Panc1 (cell line): ENCODE measurements around the gene LGSN. TPM values are rescaled to one million over a fixed set of nuclear protein-coding genes. Genes with fewer than 3 reads are reported as not detected.
"Not testable (repeated sequence)": the region's sequence is repeated elsewhere in the genome, so short reads cannot be mapped to it uniquely, and the experiment has no call there.

Experiments
- ATAC-seq: fragments of 200-7000 bp; cut with Tn5 transposase; 2 replicates; pipeline ENCODE4 v1.9.1; 2020; ENCODE audit warnings: mild to moderate bottlenecking, moderate library complexity
- BruUV-seq: library from RNA; stranded (reverse); fragments of 400-500 nt; replicated peaks from 2 replicates; lab custom pipeline; 2021; lab: Mats Ljungman, UMichigan
- CTCF ChIA-PET: fragments of 300-600 bp; sonication (Branson Sonifier 250); formaldehyde crosslinking; loops from one replicate; lab custom pipeline; 2022; ENCODE audit warnings: antibody characterized with exemption; lab: Charles Lee
- POLR2A ChIA-PET: fragments of 300-600 bp; sonication (Branson Sonifier 250); formaldehyde crosslinking; loops from one replicate; lab custom pipeline; 2022; ENCODE audit warnings: antibody characterized with exemption; lab: Charles Lee
- DNase-seq: peaks from one replicate; pipeline ENCODE4 v3.0.0-alpha.2; 2010; ENCODE audit warnings: low read depth, low spot score
- H3K27ac ChIP-seq: 2 replicates; pipeline ENCODE4 v1.5.1; 2011; ENCODE audit warnings: mild to moderate bottlenecking, low read length, inconsistent platforms
- H3K27me3 ChIP-seq: fragments of 200-500 bp; sonication (Bioruptor generic); 2 replicates; pipeline ENCODE4 v1.6.0; 2014; ENCODE audit warnings: low read length, inconsistent platforms; ENCODE audit not compliant: control insufficient read depth, insufficient read depth
- H3K36me3 ChIP-seq: fragments of 200-500 bp; sonication (Bioruptor generic); 2 replicates; pipeline ENCODE4 v1.5.1; 2014; ENCODE audit warnings: inconsistent platforms, mild to moderate bottlenecking, low read length, moderate library complexity; ENCODE audit not compliant: control insufficient read depth, insufficient read depth
- H3K4me1 ChIP-seq: 2 replicates; pipeline ENCODE4 v1.5.1; 2011; ENCODE audit warnings: inconsistent platforms, mild to moderate bottlenecking, low read length, moderate library complexity; ENCODE audit not compliant: control insufficient read depth, insufficient read depth
- H3K4me3 ChIP-seq, 2 experiments: 2 replicates each; pipeline ENCODE4 v1.5.1; 2011 to 2012; ENCODE audit warnings: low read depth in 2 of 2, low read length in 2 of 2, mild to moderate bottlenecking in 2 of 2, inconsistent platforms in 1 of 2, moderate library complexity in 1 of 2
- H3K9me3 ChIP-seq: fragments of 200-500 bp; sonication (Bioruptor generic); 2 replicates; pipeline ENCODE4 v1.5.1; 2014; ENCODE audit warnings: low read depth, mild to moderate bottlenecking, inconsistent platforms, low read length, moderate library complexity; ENCODE audit not compliant: control insufficient read depth, insufficient read depth
- POLR2AphosphoS5 ChIP-seq: IDR thresholded peaks from 2 replicates; pipeline ENCODE4 v1.6.1; 2012; ENCODE audit warnings: mild to moderate bottlenecking, low read depth, low read length, moderate library complexity
- SIN3A ChIP-seq: IDR thresholded peaks from 2 replicates; pipeline ENCODE4 v1.6.1; 2012; ENCODE audit warnings: low read depth, mild to moderate bottlenecking, low read length, moderate library complexity, borderline replicate concordance; ENCODE audit not compliant: insufficient read depth
- TCF7L2 ChIP-seq: IDR thresholded peaks from 2 replicates; pipeline ENCODE4 v1.6.1; 2011; ENCODE audit warnings: mild to moderate bottlenecking, low read depth, low read length, inconsistent platforms
- in situ Hi-C: cut with HindIII; loops from 2 replicates; pipeline ENCODE4 v1.10.0; 2016; ENCODE audit warnings: low sequenced_read_pairs, low pct_unique_long_range_greater_than_20kb
- intact Hi-C: fragments of 100-400 bp; cut with micrococcal nuclease; formaldehyde crosslinking; loops from one replicate; pipeline ENCODE4 v1.10.0; 2022; ENCODE audit not compliant: unreplicated experiment
- total RNA-seq: library from RNA; stranded (reverse); gene quantifications from one replicate; pipeline ENCODE4 v1.2.1, GENCODE V29; 2021; ENCODE audit not compliant: unreplicated experiment
- TF ChIP-seq, protein P1 (sequence below): fragments of 450-650 bp; IDR thresholded peaks from 2 replicates; pipeline ENCODE4 v1.5.1; 2017; ENCODE audit warnings: mild to moderate bottlenecking
- TF ChIP-seq, protein P2 (sequence below), 2 experiments: IDR thresholded peaks; 2 replicates each; pipeline ENCODE4 v1.6.1; 2011 to 2012; ENCODE audit warnings: low read depth in 2 of 2, control low read depth in 1 of 2, low read length in 1 of 2, mild to moderate bottlenecking in 1 of 2, moderate library complexity in 1 of 2; ENCODE audit not compliant: insufficient read depth in 1 of 2

LGSN gene
- total RNA-seq, 1 experiment from 2014 or later, result not detected

DNA sequence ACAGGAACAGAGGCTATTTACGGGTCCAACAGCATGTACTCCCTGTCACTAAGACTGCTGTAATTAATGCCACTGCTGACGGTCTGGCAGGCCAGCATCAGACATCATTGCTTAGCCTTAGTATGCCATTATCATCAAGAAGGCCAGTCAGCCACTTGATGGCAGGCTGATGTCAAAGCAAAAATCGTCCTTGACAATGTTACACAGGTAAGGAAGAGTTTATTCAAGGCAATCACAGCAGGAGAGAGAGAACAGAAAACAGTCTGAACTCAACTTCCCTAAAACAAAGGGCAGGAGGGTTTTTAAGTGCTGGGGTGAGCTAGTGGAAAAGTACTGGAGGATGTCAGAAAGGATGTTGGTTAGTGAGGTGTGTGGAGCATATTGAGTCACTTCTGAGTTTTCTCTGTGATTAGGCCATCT lies 83.4 kb downstream of the LGSN start:
- Histone ChIP-seq H3K27ac (no peak overlapping the region), H3K9me3 (no peaks in the 10 kb centered on the region), H3K36me3 (no peaks in the 10 kb centered on the region), H3K4me1 (no peaks in the 10 kb centered on the region), H3K27me3 (no peaks in the 10 kb centered on the region), H3K4me3 (no peak overlapping the region)
- in situ Hi-C loops, result no loop called here
- no peak for DNase-seq
- BruUV-seq, result no TSS peak
- ATAC-seq, result no peak
- POLR2A ChIA-PET, result no interaction called here
- intact Hi-C loops, result no loop called here
- TF ChIP-seq SIN3A (no peak), POLR2AphosphoS5 (no peak), TCF7L2 (no peak)
- TF ChIP-seq, protein P1, sequence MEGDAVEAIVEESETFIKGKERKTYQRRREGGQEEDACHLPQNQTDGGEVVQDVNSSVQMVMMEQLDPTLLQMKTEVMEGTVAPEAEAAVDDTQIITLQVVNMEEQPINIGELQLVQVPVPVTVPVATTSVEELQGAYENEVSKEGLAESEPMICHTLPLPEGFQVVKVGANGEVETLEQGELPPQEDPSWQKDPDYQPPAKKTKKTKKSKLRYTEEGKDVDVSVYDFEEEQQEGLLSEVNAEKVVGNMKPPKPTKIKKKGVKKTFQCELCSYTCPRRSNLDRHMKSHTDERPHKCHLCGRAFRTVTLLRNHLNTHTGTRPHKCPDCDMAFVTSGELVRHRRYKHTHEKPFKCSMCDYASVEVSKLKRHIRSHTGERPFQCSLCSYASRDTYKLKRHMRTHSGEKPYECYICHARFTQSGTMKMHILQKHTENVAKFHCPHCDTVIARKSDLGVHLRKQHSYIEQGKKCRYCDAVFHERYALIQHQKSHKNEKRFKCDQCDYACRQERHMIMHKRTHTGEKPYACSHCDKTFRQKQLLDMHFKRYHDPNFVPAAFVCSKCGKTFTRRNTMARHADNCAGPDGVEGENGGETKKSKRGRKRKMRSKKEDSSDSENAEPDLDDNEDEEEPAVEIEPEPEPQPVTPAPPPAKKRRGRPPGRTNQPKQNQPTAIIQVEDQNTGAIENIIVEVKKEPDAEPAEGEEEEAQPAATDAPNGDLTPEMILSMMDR, result no peak
- TF ChIP-seq, protein P2, sequence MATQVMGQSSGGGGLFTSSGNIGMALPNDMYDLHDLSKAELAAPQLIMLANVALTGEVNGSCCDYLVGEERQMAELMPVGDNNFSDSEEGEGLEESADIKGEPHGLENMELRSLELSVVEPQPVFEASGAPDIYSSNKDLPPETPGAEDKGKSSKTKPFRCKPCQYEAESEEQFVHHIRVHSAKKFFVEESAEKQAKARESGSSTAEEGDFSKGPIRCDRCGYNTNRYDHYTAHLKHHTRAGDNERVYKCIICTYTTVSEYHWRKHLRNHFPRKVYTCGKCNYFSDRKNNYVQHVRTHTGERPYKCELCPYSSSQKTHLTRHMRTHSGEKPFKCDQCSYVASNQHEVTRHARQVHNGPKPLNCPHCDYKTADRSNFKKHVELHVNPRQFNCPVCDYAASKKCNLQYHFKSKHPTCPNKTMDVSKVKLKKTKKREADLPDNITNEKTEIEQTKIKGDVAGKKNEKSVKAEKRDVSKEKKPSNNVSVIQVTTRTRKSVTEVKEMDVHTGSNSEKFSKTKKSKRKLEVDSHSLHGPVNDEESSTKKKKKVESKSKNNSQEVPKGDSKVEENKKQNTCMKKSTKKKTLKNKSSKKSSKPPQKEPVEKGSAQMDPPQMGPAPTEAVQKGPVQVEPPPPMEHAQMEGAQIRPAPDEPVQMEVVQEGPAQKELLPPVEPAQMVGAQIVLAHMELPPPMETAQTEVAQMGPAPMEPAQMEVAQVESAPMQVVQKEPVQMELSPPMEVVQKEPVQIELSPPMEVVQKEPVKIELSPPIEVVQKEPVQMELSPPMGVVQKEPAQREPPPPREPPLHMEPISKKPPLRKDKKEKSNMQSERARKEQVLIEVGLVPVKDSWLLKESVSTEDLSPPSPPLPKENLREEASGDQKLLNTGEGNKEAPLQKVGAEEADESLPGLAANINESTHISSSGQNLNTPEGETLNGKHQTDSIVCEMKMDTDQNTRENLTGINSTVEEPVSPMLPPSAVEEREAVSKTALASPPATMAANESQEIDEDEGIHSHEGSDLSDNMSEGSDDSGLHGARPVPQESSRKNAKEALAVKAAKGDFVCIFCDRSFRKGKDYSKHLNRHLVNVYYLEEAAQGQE (IDR thresholded peaks at IDR 0.05; ENCODE audit: insufficient read depth in 1 of 2, low read depth in 2 of 2, low read length in 1 of 2), result no peak
- CTCF ChIA-PET, result no interaction called here

DNA sequence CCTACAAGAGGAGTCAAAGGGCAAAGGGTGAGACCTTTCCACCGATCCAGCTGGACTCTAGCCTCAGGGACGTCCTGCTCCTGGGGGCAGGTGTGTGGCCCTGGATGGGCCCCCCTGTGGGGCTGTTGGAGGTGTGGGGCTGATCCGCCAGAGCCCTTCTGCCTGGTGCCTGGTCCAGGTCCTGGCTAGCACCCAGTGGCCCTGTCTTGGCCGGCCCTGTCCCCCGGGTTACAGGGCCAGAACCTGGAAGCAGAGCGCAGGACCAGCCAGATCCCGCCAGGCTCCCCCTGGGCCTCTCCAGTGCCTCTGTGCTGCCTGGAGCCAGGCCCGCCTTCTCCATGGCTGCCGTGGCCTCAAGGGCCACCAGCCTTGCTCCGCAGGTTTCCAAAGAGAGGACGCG lies 89.3 kb downstream of the LGSN start:
- H3K36me3 ChIP-seq, intact Hi-C loops, H3K27ac ChIP-seq, H3K9me3 ChIP-seq, H3K27me3 ChIP-seq, H3K4me1 ChIP-seq, CTCF ChIA-PET, H3K4me3 ChIP-seq, DNase-seq, POLR2A ChIA-PET, in situ Hi-C loops, BruUV-seq, ATAC-seq: not testable (repeated sequence)

DNA sequence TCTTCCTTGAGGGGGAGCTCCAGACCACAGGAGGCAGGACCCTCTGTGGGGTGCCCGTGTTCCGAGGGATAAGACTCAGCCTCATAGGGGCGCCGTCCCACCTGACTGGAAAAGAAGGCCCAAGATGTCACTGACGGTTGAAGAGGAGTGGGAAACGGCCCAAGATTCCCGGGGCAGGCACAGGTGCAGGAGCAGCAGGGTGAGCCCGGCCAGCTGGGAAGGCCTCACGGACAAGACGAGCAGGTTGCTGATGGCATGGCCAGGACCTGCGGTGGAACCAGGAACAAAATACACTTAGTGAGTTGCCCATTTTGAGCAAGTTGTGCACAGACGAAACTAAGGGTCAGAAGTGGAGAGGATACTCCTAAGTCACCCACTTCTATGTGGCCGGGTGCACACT lies 89.8 kb downstream of the LGSN start:
- CTCF ChIA-PET, DNase-seq, H3K27ac ChIP-seq, H3K4me1 ChIP-seq, H3K9me3 ChIP-seq, intact Hi-C loops, BruUV-seq, POLR2A ChIA-PET, H3K4me3 ChIP-seq, H3K27me3 ChIP-seq, in situ Hi-C loops, H3K36me3 ChIP-seq, ATAC-seq: not testable (repeated sequence)

DNA sequence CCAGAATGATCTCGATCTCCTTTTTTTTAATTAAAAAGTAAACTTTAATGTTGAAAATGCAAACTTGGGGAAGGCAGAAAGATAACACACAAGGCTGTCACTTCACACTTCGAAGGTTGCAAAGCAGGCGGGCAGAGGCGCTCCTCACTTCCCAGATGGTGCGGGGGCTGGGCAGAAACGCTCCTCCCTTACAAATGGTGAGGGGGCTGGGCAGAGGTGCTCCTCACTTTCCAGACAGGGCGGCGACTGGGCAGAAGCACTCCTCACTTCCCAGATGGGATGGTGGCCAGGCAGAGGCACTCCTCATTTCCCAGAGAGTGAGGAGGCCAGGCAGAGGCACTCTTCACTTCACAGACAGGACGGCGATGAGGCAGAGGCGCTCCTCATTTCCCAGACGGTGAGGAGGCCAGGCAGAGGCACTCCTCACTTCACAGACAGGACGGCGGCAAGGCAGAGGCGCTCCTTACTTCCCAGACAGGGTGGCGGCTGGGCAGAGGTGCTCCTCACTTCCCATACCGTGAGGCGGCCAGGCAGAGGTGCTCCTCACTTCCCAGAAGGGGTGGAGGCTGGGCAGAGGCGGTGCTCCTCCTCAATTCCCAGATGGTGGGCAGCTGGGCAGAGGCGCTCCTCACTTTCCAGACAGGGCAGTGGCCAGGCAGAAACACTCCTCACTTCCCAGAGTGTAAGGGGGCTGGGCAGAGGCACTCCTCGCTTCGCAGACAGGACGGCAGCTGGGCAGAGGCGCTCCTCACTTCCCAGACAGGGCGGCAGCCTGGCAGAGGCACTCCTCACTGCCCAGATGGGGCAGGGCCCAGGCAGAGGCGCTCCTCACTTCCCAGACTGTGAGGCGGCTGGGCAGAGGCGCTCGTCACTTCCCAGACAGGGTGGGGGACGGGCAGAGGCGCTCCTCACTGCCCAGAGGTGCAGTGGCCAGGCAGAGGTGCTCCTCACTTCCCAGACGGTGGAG lies 91.6 kb downstream of the LGSN start:
- intact Hi-C loops, CTCF ChIA-PET, H3K9me3 ChIP-seq, ATAC-seq, H3K27me3 ChIP-seq, H3K4me3 ChIP-seq, H3K4me1 ChIP-seq, H3K36me3 ChIP-seq, H3K27ac ChIP-seq, in situ Hi-C loops, POLR2A ChIA-PET, DNase-seq, BruUV-seq: not testable (repeated sequence)

DNA sequence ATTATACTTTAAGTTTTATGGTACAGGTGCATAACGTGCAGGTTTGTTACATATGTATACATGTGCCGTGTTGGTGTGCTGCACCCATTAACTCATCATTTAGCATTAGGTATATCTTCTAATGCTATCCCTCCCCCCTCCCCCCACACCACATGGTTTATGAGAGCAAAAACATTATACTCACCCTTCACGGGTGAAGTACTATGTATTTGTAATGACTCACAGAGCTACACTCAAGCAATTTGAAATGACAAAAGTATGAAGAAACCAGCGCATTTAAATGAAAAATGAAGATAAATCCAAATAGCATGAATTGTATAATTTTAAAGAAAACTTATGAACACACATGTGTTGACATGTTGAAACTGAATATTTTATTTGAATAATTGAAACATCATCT lies 93.8 kb downstream of the LGSN start:
- CTCF ChIA-PET, DNase-seq, ATAC-seq, H3K4me3 ChIP-seq, BruUV-seq, POLR2A ChIA-PET, H3K27ac ChIP-seq, H3K27me3 ChIP-seq, H3K9me3 ChIP-seq, H3K36me3 ChIP-seq, in situ Hi-C loops, intact Hi-C loops, H3K4me1 ChIP-seq: not testable (repeated sequence)
